ENCODE measurements around the gene CUL9.
A peak's percentile ranks its signal among the peaks of the same experiment; 100 is the strongest.

CUL9 gene

GRCh38 chr6:43226192-43226851 is 44.3 kb downstream of the CUL9 start:
- Histone ChIP-seq H3K4me1 (ENCODE audit: control insufficient read depth, insufficient read depth, low read length) (no peaks in the 10 kb centered on the region), H3K27ac (ENCODE audit: insufficient read depth, low read depth, low read length, poor library complexity, severe bottlenecking) (no peak overlapping the region), H3K36me3 (ENCODE audit: control insufficient read depth, insufficient read depth, low read length) (peaks cover 4% of the 10 kb centered on the region), H3K9me3 (ENCODE audit: control insufficient read depth, low read length) (no peaks in the 10 kb centered on the region), H3K27me3 (ENCODE audit: control insufficient read depth, insufficient read depth, low read length, poor library complexity, severe bottlenecking) (peaks cover 17% of the 10 kb centered on the region), H3K4me3 (ENCODE audit: insufficient read depth, low read depth, low read length) (no peak overlapping the region)
- 96 to 97% methylated on average over 11 of the region's 11 CpGs for WGBS, 2 experiments

- WGBS, 2 experiments, result 5% methylated on average over 82 of the region's 82 CpGs
- Histone ChIP-seq H3K27ac (ENCODE audit: insufficient read depth, low read depth, low read length, poor library complexity, severe bottlenecking) (no peak within 1 kb of the TSS), H3K4me1 (ENCODE audit: control insufficient read depth, insufficient read depth, low read length) (no peaks in the 10 kb centered on the region)
These were observed 47.2 kb downstream of the CUL9 start, which contains the start of gene DNPH1 for GRCh38 chr6:43228951-43229802. TSS of gene DNPH1 (minus strand) at chr6:43229481. CDS start at chr6:43229456, 25 bp downstream.

GRCh38 chr6:43229803-43230620 is 48.0 kb downstream of the CUL9 start:
- WGBS, 2 experiments, result 86 to 88% methylated on average over 16 to 17 of the region's 17 CpGs
- Histone ChIP-seq H3K36me3 (ENCODE audit: control insufficient read depth, insufficient read depth, low read length) (no peaks in the 10 kb centered on the region), H3K4me3 (ENCODE audit: insufficient read depth, low read depth, low read length) (no peak overlapping the region)

More at GRCh38 chr6:43228951-43229802, 47.2 kb downstream of the CUL9 start, which contains the start of gene DNPH1:
- peaks cover 28% of the 10 kb centered on the region for H3K27me3 ChIP-seq (ENCODE audit: control insufficient read depth, insufficient read depth, low read length, poor library complexity, severe bottlenecking)
- peaks cover 2% of the 10 kb centered on the region for H3K36me3 ChIP-seq (ENCODE audit: control insufficient read depth, insufficient read depth, low read length)
- peak within 1 kb of the TSS; percentile 64 for H3K4me3 ChIP-seq (ENCODE audit: insufficient read depth, low read depth, low read length)
- no peaks in the 10 kb centered on the region for H3K9me3 ChIP-seq (ENCODE audit: control insufficient read depth, low read length)

GRCh38 chr6:43231053-43231452 is 49.1 kb downstream of the CUL9 start:
- Histone ChIP-seq H3K36me3 (ENCODE audit: control insufficient read depth, insufficient read depth, low read length) (no peaks in the 10 kb centered on the region), H3K27me3 (ENCODE audit: control insufficient read depth, insufficient read depth, low read length, poor library complexity, severe bottlenecking) (peaks cover 28% of the 10 kb centered on the region), H3K27ac (ENCODE audit: insufficient read depth, low read depth, low read length, poor library complexity, severe bottlenecking) (no peak overlapping the region), H3K9me3 (ENCODE audit: control insufficient read depth, low read length) (no peaks in the 10 kb centered on the region), H3K4me1 (ENCODE audit: control insufficient read depth, insufficient read depth, low read length) (no peaks in the 10 kb centered on the region), H3K4me3 (ENCODE audit: insufficient read depth, low read depth, low read length) (no peak overlapping the region)
- 92 to 94% methylated on average over 4 of the region's 4 CpGs for WGBS, 2 experiments

More at GRCh38 chr6:43229803-43230620, 48.0 kb downstream of the CUL9 start:
- Histone ChIP-seq H3K4me1 (ENCODE audit: control insufficient read depth, insufficient read depth, low read length) (no peaks in the 10 kb centered on the region), H3K27ac (ENCODE audit: insufficient read depth, low read depth, low read length, poor library complexity, severe bottlenecking) (no peak overlapping the region), H3K9me3 (ENCODE audit: control insufficient read depth, low read length) (no peaks in the 10 kb centered on the region), H3K27me3 (ENCODE audit: control insufficient read depth, insufficient read depth, low read length, poor library complexity, severe bottlenecking) (peaks cover 28% of the 10 kb centered on the region)

GRCh38 chr6:43231735-43232450 is 49.9 kb downstream of the CUL9 start:
- H3K36me3 ChIP-seq (ENCODE audit: control insufficient read depth, insufficient read depth, low read length), result no peaks in the 10 kb centered on the region
- no peak overlapping the region for H3K27ac ChIP-seq (ENCODE audit: insufficient read depth, low read depth, low read length, poor library complexity, severe bottlenecking)
- H3K27me3 ChIP-seq (ENCODE audit: control insufficient read depth, insufficient read depth, low read length, poor library complexity, severe bottlenecking), result peaks cover 28% of the 10 kb centered on the region
- no peaks in the 10 kb centered on the region for H3K4me1 ChIP-seq (ENCODE audit: control insufficient read depth, insufficient read depth, low read length)
- WGBS, 2 experiments, result 72 to 76% methylated on average over 3 of the region's 3 CpGs
- H3K9me3 ChIP-seq (ENCODE audit: control insufficient read depth, low read length), result no peaks in the 10 kb centered on the region
- H3K4me3 ChIP-seq (ENCODE audit: insufficient read depth, low read depth, low read length), result no peak overlapping the region

- Histone ChIP-seq H3K4me1 (ENCODE audit: control insufficient read depth, insufficient read depth, low read length) (no peaks in the 10 kb centered on the region), H3K9me3 (ENCODE audit: control insufficient read depth, low read length) (no peaks in the 10 kb centered on the region), H3K27me3 (ENCODE audit: control insufficient read depth, insufficient read depth, low read length, poor library complexity, severe bottlenecking) (peaks cover 35% of the 10 kb centered on the region), H3K27ac (ENCODE audit: insufficient read depth, low read depth, low read length, poor library complexity, severe bottlenecking) (no peak overlapping the region), H3K4me3 (ENCODE audit: insufficient read depth, low read depth, low read length) (no peak overlapping the region), H3K36me3 (ENCODE audit: control insufficient read depth, insufficient read depth, low read length) (no peaks in the 10 kb centered on the region)
- 57 to 100% methylated on average over 1 of the region's 2 CpGs for WGBS, 2 experiments
These were observed 53.8 kb downstream of the CUL9 start for GRCh38 chr6:43235841-43236240.

DNA sequence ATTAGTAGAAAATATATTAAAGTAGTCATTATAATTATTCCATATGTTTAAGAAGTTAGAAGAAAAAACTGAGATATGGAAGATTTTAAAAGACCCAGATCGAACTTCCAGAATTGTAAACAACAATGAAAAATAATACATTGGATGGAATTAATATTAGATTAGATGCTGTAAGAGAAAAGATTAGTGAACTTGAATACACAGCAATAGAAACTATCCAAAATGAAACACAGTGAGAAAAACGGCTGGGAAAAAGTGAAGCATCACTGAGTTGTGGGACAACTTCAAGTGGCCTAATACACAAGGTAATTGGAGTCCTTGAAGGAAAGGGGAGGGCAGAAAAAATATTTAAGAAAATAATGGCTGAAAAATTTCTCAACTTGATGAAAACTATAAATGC is 57.1 kb downstream of the CUL9 start:
- Histone ChIP-seq H3K27ac (ENCODE audit: insufficient read depth, low read depth, low read length, poor library complexity, severe bottlenecking) (no peak overlapping the region), H3K27me3 (ENCODE audit: control insufficient read depth, insufficient read depth, low read length, poor library complexity, severe bottlenecking) (peaks cover 51% of the 10 kb centered on the region), H3K4me1 (ENCODE audit: control insufficient read depth, insufficient read depth, low read length) (no peaks in the 10 kb centered on the region), H3K9me3 (ENCODE audit: control insufficient read depth, low read length) (no peaks in the 10 kb centered on the region), H3K4me3 (ENCODE audit: insufficient read depth, low read depth, low read length) (no peak overlapping the region), H3K36me3 (ENCODE audit: control insufficient read depth, insufficient read depth, low read length) (no peaks in the 10 kb centered on the region)
- 75 to 94% methylated on average over 1 of the region's 2 CpGs for WGBS, 2 experiments

DNA sequence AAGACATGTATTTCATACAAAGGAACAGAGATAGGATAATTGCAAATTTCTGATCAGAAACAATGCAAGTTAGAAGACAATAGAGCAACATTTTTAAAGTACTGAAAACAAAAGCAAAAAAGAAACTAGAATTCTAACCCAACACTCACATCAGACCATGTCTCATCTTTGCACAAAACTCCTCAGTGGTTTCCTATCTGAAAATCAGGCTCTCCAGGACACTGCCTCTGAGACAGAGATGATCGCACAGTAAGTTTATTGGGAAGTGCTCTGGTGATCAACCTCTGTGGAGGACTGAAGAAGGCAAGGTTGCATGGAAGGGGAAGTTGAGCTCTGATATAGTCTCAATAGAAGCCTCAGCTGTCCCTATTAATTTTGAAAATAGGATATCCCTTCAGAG is 59.0 kb downstream of the CUL9 start:
- H3K9me3 ChIP-seq (ENCODE audit: control insufficient read depth, low read length), result no peaks in the 10 kb centered on the region
- H3K27ac ChIP-seq (ENCODE audit: insufficient read depth, low read depth, low read length, poor library complexity, severe bottlenecking), result no peak overlapping the region
- H3K4me1 ChIP-seq (ENCODE audit: control insufficient read depth, insufficient read depth, low read length), result no peaks in the 10 kb centered on the region
- H3K4me3 ChIP-seq (ENCODE audit: insufficient read depth, low read depth, low read length), result no peak overlapping the region
- 91 to 95% methylated on average over 1 of the region's 1 CpG for WGBS, 2 experiments
- no peaks in the 10 kb centered on the region for H3K36me3 ChIP-seq (ENCODE audit: control insufficient read depth, insufficient read depth, low read length)
- peaks cover 70% of the 10 kb centered on the region for H3K27me3 ChIP-seq (ENCODE audit: control insufficient read depth, insufficient read depth, low read length, poor library complexity, severe bottlenecking)

DNA sequence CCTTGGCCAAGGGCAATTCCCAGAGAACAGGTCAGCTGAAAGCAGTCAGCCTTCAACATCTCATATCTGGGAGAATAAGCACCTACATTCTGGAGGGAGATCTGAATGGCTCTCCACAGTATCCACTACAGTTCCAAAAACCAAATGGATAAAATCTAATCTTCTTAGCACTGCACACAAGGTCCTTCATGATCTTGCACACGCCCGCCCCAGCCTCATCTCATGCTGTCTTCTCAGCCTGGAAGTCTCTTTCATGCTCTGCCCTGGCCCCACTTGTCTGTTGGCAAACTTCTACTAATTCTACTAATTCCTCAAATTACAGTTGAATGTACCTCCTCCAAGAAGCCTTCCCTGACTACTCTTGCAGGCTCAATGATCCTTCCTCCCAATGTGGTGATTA is 59.5 kb downstream of the CUL9 start:
- H3K27me3 ChIP-seq (ENCODE audit: control insufficient read depth, insufficient read depth, low read length, poor library complexity, severe bottlenecking), result peaks cover 74% of the 10 kb centered on the region
- no peaks in the 10 kb centered on the region for H3K9me3 ChIP-seq (ENCODE audit: control insufficient read depth, low read length)
- peaks cover 4% of the 10 kb centered on the region for H3K4me1 ChIP-seq (ENCODE audit: control insufficient read depth, insufficient read depth, low read length)
- 83% methylated on average over 2 of the region's 2 CpGs for WGBS, 2 experiments
- no peak overlapping the region for H3K4me3 ChIP-seq (ENCODE audit: insufficient read depth, low read depth, low read length)
- no peak overlapping the region for H3K27ac ChIP-seq (ENCODE audit: insufficient read depth, low read depth, low read length, poor library complexity, severe bottlenecking)
- no peaks in the 10 kb centered on the region for H3K36me3 ChIP-seq (ENCODE audit: control insufficient read depth, insufficient read depth, low read length)
